Prostate gland (tissue), 2 donors: ENCODE data around the gene MED22.

Source experiments
- POLR2A ChIP-seq: fragments of 450-650 bp; IDR thresholded peaks from one replicate; pipeline ENCODE4 v1.6.1; 2016; ENCODE audit warnings: antibody characterized with exemption, mild to moderate bottlenecking
- POLR2AphosphoS5 ChIP-seq: sonication (generic); formaldehyde crosslinking; IDR thresholded peaks from one replicate; pipeline ENCODE4 v1.6.1; 2017; ENCODE audit warnings: antibody characterized with exemption
- TF ChIP-seq, protein P1 (sequence below), 4 experiments: fragments of 200-600 bp in 2 of 4; fragments of 450-650 bp in 2 of 4; sonication (generic) in 2 of 4; IDR thresholded peaks; 1 replicate in 3 of 4; 2 replicates in 1 of 4; pipeline ENCODE4 v1.5.1; 2016 to 2019; ENCODE audit warnings: antibody characterized with exemption in 4 of 4, mild to moderate bottlenecking in 2 of 4, moderate library complexity in 2 of 4

DNA sequence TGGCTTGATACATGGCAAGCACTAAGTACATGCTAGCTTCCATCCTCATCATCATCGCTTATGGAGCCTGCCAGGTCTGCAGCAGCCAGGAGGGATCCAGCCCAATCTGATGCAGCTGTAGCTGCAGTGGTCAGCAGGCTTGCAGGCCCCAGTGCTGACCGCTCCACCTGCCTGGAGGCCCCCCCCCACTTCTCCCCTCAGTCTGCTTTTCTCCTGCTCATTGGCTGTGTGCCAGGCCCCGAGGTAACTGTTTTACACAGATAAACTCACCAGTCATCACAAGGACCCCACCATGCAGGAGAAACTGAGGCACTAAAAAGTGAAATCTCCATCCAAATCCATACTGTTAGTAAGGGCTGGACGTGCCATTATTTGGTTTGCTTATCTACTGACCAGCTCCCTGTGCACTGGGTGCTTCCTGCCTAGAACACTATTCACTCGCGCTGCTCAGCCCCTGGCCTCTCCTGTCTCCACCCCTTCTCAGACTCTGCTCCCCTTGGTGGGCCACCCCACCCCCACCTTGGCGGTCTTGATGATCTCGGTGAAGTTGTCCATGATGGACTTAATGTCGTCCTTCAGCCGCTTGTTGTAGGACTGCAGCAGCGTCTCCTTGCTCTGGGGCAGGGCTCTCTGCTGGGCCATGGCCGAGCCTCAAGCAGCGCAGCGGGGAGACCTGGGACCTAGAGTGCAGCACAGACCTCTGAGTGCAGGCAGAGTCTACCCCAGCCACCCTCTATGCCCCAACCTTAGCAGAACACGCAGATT is 1.7 kb downstream of the MED22 start:
- TF ChIP-seq, protein P1, sequence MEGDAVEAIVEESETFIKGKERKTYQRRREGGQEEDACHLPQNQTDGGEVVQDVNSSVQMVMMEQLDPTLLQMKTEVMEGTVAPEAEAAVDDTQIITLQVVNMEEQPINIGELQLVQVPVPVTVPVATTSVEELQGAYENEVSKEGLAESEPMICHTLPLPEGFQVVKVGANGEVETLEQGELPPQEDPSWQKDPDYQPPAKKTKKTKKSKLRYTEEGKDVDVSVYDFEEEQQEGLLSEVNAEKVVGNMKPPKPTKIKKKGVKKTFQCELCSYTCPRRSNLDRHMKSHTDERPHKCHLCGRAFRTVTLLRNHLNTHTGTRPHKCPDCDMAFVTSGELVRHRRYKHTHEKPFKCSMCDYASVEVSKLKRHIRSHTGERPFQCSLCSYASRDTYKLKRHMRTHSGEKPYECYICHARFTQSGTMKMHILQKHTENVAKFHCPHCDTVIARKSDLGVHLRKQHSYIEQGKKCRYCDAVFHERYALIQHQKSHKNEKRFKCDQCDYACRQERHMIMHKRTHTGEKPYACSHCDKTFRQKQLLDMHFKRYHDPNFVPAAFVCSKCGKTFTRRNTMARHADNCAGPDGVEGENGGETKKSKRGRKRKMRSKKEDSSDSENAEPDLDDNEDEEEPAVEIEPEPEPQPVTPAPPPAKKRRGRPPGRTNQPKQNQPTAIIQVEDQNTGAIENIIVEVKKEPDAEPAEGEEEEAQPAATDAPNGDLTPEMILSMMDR (IDR thresholded peaks at IDR 0.05), result no peak
- TF ChIP-seq POLR2AphosphoS5 (no peak), POLR2A (no peak)
